ENCODE data around the gene GPR68.
"Not testable (repeated sequence)": the region's sequence is repeated elsewhere in the genome, so short reads cannot be mapped to it uniquely, and the experiment has no call there.

The GPR68 gene

DNA sequence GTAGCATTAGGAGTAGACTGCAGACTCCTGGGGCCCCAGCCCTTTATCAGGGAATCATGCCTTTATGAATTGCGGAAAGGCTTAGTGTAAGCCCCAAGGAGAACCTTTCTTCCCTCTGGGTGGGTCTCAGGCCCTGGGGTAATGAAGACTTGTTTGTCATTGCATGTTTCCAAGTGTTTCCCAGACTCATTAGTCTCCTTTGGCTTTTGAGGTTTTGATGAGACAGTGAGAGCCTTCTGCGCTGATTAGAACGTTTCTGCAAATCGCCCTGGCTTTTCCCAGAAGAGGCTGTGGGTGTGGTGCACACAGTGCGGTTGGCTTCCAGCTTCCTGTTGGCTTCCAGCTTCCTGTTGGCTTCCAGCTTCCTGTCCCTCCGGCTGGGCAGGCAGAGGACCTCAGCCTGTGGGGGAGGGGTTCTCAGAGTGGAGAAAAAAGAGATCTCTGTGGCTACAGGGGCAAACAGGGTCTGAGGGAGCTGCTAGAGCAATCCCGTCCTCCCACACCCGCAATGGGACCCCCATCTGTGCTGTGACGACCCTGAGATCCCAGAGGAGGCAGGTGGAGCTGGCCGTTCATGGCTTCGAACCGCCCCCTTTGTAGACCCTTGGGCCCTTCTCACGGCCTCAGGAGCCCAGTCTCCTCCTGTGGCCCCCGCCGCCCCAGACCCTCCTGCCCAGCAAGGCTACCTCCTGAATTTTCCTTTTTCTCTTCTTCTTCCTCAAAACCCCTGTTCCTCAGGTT is 42.1 kb downstream of the GPR68 start:
- no peak for DNase-seq (ENCODE audit: extremely low read depth in 1 of 2, low read depth in 1 of 2)

DNA sequence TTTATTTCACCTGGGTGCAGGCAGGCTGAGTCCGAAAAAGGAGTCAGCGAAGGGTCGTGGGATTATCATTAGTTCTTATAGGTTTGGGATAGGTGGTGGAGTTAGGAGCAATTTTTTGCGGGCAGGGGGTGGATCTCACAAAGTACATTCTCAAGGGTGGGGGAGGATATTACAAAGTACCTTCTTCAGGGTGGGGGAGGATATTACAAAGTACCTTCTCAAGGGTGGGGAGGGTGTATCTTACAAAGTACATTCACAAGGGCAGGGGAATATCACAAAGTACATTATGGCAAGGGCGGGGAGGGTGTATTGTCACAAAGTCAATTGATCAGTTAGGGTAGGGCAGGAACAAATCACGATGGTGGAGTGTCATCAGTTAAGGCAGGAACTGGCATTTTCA is 43.7 kb downstream of the GPR68 start:
- DNase-seq (ENCODE audit: extremely low read depth in 1 of 2, low read depth in 1 of 2), result not testable (repeated sequence)

DNA sequence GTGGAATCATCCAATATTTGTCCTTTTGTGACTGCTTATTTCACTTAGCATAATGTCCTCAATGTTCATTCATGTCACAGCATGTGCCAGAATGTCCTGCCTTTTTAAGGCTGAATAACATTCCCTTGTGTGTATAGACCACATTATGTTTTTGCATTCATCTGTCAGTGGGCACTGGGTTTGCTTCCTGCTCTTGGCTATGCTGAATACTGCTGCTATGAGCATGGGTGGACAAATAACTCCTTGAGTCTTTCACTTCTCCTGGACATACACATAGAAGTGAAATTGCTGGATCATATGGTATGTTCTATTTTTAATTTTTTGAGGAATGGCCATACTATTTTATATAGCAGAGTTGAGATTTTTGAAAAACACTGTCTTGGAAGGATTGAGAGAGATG is 46.9 kb downstream of the GPR68 start:
- DNase-seq (ENCODE audit: extremely low read depth in 1 of 2, low read depth in 1 of 2), result no peak

DNA sequence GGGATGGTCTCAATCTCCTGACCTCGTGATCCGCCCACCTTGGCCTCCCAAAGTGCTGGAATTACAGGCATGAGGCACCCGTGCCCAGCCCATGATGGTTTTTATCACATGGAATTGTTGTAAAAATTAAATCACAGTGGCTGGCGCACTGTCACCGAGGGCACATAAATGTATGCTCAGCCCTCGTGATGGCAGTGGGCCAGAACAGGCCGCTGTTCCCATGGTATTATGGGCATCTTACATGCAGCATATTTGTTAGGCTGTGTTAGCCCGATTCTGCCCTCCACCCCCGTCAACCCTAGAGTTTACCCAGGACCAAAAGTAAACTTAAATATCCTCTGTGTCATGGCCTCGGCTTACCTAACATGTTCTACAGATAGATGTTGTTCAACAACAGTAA is 48.6 kb downstream of the GPR68 start:
- DNase-seq (ENCODE audit: extremely low read depth in 1 of 2, low read depth in 1 of 2), result no peak

DNA sequence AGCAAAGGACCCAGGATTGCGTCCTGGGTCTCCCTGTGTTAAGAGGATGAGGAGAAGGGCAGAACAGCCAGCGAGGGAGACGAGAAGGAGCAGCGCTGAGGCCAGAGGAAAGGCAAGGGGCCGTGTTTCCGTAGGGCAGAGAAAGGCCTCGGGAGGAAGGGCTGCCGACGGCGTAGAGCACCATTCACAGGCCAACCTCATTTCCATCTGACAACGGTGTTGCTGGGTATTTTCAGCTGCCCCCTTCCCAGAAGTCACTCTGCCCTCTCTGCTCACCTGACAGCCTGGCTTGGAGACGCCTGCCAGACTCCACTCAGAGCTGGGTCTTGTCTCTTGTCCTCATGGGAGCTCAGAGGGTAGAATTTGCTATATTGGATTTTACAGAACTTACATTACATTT is 51.4 kb downstream of the GPR68 start:
- no peak for DNase-seq (ENCODE audit: extremely low read depth in 1 of 2, low read depth in 1 of 2)

DNA sequence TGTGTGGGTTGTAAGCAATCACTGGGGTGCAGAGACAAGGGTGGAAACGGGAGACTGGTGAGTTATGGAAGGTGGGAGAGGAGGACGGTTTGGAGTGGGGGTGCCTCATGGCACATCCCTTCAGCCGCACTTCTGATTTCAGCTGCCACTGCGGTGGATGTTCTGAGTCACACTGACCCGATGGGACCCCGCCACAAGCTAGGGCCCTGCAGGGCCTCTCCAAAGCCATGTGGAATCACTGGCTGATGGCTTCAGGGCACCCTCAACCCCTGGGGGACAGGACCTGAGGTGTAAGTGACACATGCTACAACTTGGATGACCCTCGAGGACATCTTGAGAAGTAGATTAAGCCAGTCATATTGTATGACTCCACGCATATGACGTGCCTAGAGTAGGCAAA is 53.7 kb downstream of the GPR68 start:
- DNase-seq (ENCODE audit: extremely low read depth in 1 of 2, low read depth in 1 of 2), result no peak

DNA sequence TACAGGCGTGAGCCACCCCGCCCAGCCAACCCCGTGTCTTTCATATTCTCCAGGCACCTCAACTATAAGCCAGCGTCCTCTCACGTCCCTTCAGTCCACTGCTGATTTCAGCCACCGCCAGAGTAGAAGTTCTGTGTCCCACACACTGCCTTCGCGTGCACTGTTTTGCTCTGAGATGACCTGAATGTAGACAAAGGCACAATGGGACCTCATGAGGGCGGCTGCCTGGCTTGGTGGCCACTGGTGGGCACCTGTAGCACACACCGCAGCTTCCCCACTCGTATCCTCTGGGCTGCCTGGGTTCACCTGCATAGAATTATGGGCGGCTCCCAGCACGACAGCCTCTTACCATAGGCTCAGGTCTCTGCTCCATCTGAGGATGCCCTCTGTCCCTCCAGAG is 57.2 kb downstream of the GPR68 start:
- DNase-seq (ENCODE audit: extremely low read depth in 1 of 2, low read depth in 1 of 2), result no peak

DNA sequence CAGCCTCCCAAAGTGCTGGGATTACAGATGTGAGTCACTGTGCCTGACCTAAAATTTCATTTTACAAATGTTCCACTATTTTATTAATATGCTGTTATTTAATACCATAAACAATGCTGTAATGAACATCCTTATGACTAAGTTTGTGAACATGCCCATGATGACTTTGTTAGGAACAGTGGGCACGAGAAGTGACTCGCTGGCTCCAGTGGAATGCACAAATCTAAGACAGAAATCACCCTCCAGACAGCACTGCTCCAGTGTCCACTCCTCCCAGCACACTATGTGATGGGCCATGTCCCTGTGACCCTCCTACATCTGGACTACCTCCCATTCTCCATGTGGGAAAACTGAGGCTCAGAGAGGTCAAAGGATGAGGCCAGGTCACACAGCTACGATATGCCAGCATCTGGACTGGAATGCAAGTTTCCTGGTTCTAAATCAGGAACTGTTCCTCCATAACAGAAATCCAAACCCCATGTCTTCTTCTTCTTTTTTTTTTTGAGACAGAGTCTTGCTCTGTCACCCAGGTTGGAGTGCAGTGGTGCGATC is 57.9 kb downstream of the GPR68 start:
- no peak for DNase-seq (ENCODE audit: extremely low read depth in 1 of 2, low read depth in 1 of 2)

DNA sequence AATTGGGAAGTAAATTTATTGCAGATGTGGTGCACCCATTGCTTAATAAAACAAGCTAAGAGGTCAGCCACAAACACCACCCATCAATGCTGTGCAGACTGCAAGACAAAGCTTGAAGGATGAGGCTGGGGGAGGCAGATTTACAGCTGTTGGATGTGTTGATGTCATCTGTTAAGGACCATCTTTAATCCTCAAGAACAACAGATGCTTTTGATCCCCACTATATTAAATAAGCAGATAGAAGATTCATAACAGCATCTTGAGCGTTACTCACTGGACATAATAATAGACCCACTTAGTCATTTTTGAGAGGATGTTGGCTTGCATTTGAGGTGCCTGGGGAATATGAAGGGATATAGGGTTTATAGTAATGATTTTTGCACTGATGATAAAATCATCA is 58.8 kb downstream of the GPR68 start:
- no peak for DNase-seq (ENCODE audit: extremely low read depth in 1 of 2, low read depth in 1 of 2)

DNA sequence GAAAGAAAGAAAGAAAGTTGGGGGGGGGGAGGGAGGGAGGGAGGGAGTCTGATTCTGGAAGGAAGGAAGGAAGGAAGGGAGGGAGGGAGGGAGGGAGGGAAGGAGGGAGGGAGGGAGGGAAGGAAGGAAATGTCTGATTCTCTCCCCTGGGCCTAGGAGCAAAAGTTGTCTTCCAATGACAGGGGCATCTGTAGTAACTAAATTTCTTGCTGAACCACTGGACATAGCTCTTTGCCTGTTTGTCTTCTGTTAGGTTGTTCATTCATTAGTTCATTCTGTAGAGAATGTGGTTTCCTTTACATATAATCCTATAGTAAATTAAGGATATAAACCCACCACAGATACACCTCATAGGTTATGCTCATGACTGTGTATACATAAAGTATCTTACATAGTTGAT is 59.9 kb downstream of the GPR68 start:
- no peak for DNase-seq (ENCODE audit: extremely low read depth in 1 of 2, low read depth in 1 of 2)

DNA sequence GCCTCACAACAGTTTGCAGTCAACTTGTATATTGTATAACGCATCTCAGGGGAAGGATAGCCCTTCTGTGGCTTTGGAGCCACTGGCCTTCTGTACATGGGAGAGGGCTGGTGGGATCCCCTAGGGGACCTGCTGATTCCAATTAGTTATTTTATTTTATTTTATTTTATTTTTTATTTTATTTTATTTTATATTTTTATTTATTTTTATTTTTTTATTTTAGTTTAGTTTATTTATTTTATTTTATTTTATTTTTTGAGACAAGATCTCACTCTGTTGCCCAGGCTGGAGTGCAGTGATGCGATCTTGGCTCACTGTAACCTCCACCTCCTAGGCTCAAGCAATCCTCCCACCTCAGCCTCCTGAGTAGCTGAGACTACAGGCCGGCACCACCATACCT is 61.8 kb downstream of the GPR68 start:
- DNase-seq (ENCODE audit: extremely low read depth in 1 of 2, low read depth in 1 of 2), result not testable (repeated sequence)

All from stimulated activated CD8-positive, alpha-beta memory T cell treated with anti-CD3 and anti-CD28 coated beads, Interleukin-7, amount 100 ng/mL, for 48 hours (primary cell).